CD4-positive, alpha-beta T cell treated with Interferon gamma for 1 hour (primary cell): Measurements from ENCODE around the gene COMP.

Experiments
- DNase-seq: peaks from one replicate; pipeline ENCODE4 v3.0.0-alpha.2; 2020

Gene COMP

DNA sequence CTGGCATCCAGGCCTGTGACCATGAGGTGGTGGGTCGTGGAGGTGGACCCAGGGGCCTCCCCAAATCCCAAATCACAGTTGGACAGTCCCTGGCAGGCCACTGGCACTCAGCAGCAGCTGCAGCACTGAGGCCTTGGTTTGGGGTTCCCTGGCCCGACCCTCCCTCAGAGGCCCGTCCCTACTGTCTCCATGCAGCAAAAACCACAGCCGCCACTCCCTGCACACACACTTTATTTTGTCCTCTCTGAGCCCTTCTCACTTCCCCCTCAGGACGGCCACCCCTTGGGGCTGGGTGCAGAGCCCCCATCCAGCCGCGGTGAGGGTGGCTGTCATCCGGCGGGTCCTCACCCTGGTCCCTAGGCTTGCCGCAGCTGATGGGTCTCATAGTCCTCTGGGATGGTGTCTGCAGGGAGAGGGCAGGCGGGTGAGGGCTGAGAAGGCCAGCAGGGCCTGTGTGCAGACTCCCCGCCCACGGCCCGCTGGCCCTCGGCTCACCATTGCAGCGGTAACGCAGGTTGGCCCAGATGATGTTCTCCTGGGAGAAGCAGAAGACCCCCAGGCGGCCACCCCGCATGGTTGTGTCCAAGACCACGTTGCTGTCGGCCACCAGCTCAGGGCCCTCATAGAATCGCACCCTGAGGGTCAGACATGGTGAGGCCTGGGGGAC, 8.4 kb downstream of the COMP start:
- DNase-seq = no peak

DNA sequence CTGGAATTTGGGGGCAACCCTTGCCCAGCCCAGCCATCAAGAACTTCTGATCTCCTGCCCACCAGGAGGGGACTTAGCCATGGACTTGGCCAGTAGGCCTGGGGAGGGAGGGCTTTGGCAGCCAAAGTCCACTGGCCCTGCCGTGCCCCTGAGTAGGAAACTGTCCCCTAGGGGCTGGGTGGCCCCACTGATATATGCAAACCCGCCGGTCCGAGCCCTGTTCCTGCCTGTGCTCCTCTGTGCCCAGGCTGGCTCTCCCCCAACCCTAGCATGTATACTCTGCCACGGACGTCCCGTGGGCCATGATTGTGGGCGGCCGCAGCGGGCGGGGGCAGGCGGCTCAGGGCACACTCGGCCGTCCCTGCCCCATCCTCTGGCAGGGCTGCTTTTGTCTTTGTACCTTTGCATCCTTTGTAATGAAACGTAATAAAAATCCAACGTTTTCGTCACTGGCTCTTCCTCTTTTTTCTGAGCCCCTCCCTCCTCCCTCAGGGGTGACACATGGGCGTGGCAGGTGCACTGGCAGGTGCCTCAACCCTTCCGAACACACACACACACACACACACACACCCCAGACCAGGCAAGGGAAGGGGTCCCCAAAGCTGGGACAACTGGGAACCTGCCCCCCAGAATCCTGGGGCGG, 9.1 kb downstream of the COMP start:
- DNase-seq = no peak

DNA sequence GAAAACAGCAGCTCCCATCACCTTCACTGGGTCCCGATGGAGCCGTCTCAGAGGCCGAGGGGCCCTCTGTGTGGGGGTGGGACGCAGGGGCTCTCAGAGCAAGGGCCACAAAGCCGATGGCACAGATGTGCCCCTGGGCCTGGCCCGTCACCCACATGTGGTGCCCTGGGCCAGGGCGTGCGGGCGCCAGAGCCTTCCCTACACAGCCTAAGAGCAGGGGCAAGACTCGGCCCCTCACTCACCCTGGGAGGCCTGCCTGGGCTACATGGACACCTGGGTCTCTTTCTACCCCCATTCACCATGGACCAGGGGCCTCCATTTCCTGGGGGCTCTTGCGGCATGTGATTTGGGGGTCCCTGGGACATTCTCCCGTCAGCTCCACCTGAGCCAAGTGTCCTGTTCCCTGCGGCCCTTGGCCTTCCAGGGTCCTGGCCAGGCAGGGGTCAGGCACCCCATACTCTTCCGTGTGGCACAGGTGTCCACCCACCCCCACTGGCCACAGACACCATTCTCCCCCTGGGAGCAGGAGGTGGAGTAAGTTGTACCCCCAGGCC, 10.0 kb downstream of the COMP start:
- no peak for DNase-seq

DNA sequence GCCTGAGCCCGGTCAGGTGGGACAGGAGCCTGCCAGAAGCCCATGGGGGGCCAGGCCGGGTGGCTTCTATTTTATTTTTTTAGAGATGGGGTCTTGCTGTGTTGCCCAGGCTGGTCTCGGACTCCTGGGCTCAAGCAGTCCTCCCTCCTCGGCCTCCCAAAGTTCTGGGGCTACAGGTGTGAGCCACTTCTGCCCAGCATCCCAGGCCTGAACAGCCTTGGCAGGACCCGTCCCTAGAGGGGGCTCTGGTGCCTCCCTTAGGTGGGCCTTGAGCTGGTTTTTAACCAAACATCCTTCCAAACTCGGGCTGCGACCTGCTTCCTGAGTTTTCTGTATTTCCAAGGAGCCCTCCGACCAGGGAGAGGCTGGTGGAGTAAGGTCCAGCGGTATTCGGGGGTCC, 10.5 kb downstream of the COMP start:
- no peak for DNase-seq

DNA sequence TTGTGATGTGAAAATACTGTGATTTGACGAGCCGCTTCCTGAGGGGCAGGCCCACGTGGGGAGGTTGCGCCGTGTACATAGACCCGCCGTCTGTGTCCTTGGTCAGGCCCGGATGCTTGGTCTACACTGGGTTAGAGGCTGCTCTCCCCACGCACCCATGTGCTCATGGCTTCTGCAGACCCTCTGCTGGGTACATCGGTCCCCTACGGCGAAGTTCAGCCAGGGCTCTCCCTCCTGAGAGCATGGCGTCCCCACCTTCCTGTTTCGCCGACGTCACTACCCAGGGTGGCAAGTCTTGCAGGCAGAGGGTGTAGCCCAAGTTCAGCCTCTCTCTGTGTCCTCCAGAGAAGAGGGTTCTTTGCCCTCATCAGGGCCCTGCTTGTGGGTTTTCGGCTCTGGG, 11.0 kb downstream of the COMP start:
- no peak for DNase-seq

DNA sequence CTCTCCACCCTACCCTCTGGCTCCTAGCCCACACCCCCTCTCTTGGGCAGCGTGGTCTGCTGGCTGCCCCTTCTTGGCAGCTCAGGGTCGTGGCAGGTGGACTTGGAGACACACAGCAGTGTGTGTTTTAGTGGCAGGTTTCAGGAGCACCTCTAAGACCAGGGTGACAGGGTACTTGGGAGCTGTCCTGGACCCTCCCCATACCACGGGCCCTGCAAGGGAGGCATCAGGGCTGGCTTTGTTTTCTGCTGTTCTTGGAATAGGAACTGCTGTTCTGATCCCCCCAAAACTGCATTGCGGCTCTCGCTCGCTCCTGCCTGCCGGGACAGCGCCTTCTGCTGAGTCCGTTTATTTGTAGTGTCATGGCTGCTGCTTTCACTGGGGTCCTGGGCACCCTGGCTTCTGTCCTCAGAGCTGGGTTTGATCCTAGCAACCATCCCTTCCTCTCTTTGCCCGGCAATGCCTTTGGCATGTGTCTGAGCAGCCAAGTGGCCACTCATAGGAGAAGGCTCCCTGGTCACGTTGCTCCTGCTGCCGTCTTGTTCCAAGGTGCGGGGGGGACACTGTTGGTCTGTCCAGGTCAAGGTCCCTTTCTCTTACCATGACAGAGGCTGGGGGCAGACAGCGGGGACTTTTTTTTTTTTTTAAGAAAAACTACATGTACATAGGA, 12.1 kb downstream of the COMP start:
- DNase-seq = no peak

DNA sequence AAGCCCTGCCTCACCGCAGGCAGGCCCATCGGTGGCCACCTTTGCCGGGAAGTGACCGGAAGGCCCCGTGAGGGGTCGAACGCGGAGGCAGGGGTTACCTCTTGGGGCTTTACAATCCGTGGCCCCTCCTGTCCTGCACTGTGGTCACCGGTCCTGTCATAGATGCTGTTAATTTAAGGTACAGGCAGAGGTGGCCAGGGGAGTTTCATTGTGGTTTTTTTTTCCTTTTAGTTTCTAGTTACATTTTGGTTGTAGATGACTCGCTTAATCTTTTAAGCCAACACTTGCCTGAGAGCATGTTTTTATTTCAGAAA, 13.1 kb downstream of the COMP start:
- DNase-seq = no peak

DNA sequence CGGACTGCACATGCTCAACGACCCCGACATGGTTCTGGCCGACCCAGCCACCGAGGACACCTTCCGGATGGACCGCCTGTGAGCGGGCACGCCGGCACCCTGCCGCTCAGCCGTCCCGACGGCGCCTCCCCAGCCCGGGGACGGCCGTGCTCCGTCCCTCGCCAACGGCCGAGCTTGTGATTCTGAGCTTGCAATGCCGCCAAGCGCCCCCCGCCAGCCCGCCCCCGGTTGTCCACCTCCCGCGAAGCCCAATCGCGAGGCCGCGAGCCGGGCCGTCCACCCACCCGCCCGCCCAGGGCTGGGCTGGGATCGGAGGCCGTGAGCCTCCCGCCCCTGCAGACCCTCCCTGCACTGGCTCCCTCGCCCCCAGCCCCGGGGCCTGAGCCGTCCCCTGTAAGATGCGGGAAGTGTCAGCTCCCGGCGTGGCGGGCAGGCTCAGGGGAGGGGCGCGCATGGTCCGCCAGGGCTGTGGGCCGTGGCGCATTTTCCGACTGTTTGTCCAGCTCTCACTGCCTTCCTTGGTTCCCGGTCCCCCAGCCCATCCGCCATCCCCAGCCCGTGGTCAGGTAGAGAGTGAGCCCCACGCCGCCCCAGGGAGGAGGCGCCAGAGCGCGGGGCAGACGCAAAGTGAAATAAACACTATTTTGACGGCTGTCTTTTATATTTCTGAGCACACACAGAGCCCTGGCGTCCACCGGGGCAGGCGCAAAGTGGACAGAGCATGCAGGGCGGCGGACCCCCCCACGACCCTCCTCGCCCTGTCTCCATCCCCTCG, 13.6 kb downstream of the COMP start:
- DNase-seq = no peak

DNA sequence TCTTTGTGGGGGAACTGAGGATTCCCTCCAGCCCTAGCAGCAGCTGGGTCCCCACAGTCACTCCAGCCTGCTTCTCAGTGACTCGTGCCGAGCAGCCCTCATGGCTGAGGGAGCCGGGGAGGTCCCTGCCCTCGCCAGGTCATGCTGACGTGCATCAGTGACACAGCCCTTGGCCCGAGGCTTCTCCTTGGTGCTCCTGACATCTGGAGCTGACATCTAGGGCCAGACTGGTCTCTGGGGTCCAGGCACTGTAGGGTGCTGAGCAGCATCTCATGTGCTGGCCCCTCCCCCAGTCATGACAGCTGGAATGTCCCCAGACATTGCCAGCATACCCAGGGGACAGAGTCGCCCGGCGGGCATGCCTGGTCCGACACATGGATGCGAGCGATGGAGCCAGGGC, 14.4 kb downstream of the COMP start:
- DNase-seq = no peak

DNA sequence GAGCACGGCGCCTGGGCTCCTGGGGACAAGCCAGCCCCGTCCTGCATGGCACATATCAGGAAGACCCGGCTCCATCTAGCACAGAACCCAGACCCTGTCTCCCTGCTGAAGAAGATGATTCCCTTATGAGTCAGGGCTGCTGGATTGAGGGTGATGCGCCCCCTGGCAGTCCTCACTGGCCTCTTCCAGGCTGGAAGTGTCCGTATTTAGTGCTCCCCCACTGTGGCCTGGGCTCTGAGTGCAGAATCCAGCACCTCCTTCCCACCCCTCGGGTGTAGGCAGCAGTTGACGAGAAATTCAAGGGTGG, 14.9 kb downstream of the COMP start:
- DNase-seq = no peak

DNA sequence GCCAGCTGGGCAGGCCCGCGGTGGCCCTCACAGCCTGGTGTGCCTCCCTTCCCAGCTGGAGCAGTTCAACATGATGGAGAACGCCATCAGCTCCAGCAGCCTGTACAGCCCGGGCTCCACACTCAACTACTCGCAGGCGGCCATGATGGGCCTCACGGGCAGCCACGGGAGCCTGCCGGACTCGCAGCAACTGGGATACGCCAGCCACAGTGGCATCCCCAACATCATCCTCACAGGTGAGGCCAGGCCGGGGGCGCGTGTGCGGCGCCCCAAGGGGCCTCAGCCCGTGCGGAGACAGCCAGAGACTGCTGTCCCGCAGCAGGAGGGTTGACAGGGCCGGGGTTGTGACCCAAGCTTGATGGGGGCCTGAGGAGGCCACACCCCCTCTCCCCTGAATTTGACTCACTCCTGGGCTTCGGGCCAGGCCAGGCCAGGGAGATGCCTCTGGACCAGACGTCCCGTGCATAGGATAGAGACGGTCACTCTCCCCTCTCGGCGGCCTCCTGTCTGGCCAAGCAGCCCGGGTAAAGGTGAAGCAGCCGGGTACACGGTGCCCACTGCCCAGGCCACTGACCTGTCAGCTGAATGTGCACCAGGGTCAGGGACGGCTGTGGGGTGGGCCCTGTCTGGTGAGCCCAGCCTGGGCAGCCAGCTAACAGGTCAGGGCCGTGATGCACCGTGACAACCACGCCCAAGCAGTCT, 15.4 kb downstream of the COMP start:
- DNase-seq = no peak

DNA sequence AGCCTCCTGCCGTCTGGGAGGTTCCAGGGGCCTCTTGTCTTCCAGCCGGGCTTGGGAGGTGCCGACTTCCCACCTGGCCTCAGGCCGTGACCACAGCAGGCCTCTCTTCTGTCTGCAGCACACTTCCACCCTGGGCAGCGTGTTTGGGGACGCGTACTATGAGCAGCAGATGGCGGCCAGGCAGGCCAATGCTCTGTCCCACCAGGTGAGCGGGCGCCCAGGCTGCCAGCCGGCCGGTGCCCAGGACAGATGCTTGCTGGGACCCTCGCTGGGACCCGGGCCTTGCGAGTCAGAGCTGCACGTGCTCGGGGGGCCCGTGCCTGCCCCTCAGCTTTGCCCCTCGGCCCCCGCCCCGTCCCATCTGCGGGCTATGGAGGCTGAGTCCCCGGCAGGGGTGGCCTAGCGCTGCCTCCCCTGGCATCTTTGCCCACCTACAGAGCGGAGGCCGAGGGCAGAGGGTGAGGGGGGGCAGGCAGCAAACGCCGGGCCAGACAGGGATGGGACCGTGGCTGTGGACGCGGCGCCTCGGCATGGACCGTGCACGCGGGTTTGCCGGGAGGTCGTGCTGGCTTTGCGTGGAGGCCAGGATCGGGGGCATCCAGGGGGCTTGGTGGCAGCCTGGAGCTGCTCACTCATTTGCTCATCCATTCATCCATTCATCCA, 16.2 kb downstream of the COMP start:
- DNase-seq = no peak

DNA sequence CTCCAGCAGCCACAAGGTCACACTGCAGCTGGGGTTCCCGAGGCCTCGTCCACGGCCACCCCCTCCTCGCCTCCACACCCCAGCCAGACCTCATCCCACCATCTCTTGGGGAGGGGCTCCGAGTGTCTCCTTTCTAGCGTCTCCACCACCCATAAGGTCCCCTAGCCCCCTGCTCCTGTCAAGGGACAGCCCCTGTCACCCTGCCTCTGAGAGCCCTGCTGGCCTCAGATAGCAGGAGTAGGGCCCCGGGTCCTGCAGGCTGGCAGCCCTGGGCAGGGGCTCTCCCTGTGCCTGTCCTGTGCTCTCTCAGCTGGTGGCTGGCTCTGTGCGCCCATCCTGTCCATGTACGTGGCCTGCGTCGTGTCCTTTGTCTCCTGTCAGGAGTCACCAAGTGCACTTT, 17.0 kb downstream of the COMP start:
- no peak for DNase-seq

DNA sequence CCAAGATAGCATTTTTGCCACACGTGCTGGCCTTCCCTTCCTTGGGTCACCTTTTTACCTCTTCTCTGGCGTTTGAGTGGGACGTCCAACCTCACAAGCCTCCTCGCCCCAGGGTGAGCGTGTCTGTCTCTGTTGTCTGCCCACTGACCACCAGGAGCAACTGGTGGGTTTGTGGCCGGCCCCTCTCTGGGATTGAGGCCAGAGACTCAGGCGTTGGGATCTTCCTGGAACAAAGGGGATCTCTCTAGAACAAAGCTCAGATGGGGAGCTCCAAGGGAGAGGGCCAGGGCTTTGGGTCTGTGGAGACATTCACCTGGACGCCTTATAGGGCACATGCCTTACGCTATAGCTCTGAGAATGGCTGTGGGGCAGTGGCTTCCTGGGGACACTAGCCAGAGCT, 17.4 kb downstream of the COMP start:
- no peak for DNase-seq

DNA sequence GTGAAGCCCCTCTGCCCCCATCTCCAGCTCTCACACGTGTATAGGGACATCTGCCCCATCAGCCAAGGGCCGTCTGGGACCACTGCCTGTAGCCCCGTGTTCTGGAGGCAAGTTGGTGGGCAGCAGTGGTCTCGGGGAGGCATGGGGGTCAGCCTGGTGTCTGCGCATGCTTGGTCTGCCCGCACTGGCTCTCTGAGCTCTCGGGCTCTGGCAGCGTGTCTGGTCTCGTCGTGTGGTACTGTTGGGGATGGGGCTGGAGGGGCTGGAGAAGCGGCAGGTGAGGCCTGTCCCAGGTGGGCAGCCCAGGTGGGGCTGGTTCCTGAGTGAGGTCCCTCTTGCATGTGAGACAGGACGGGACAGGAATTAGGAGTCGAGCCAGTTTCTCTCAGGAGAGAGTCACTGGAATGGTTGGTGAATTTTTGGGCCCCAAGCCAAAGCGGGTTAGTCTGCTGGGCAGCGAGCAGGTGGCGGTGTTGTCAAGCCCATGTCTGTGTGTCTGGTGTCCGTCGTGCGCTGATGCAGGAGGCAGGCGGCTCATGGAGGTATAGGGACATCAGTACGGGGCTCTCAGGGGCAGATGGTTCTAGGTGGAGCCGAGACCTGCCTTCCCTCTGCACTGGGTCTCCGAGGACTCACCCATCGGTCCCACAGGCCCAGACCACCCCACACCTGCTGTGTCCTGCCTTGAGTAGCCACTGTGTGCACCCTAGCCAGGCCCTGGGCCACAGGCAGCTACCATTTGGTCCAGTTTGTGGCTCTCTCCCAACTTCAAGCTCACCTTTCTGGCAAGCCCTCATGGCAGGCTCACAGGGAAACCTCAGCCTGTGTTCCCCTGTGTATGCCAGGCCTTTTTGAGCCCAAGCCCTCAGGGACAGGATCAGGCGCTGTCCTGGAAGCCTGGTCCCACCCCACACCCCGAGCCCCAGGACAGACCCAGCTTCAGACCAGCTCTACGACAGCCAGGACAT, 18.2 kb downstream of the COMP start:
- no peak for DNase-seq

DNA sequence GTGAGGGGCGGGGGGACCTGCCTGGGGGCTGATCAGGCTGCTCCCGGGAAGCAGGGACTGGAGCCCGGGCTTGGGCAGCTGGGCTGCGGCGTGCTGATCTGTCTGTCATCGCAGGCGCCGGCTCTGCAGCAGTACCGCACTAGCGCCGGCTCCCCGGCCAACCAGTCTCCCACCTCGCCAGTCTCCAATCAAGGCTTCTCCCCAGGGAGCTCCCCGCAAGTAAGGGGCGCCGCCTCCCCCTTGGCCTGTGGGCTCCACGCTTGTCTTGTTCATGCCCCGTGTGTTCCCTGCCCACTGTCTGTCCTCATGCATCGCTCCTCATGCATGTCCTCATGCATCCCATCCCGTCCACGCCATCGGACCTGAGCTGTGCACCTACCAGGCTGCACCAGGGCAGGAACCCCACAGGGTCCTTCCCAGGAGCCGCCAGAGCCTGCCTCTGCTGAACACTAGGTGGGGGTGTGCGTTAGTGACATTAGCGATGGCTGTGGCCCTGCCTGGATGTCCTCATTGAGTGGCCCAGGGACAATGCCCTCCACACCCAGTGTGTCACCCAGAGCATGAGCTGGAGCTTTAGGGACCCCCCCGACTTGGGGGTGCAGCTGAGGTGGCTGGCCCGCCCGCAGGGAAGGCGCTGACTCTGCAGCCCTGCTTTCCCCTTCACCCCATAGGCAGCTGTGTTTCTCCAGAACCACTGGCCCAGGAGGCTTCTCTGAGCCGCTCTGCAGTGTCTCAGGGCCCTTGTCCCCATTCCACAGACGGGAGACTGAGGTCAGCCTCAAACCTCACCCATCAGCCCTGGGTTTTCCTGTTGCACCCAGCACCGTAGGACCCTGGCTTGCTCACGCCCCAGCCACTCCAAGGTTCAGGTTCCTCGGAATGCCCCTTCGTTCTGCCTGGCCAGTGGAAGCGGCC, 19.5 kb downstream of the COMP start:
- no peak for DNase-seq

DNA sequence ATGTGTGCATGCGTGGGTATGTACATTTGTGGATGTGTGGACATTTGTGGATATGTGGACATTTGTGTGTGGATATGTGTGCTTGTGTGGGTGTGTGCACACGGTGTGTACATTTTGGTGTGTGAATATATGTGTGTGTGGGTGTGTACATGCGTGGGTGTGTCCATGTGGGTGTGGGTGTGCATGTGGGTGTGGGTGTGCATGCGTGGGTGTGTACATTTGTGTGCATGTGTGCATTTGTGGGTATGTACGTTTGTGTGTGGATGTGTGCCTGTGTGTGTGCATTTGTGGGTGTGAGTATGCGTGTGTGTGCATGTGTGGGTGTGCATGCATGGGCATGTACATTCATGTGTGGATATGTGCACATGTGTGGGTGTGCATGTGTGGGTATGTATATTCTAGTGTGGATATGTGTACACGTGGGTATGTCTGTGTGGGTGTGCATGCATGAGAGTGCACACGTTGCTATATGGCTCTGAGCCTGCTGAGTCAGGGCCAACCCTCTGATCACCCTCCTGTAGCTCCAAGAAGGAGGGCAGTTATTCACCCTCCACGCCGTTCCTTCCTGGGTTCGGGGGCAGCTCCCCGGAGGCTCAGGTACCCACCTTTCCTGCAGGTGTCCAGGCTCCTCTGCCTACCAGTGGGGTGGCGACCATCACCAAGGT, 20.3 kb downstream of the COMP start:
- no peak for DNase-seq

DNA sequence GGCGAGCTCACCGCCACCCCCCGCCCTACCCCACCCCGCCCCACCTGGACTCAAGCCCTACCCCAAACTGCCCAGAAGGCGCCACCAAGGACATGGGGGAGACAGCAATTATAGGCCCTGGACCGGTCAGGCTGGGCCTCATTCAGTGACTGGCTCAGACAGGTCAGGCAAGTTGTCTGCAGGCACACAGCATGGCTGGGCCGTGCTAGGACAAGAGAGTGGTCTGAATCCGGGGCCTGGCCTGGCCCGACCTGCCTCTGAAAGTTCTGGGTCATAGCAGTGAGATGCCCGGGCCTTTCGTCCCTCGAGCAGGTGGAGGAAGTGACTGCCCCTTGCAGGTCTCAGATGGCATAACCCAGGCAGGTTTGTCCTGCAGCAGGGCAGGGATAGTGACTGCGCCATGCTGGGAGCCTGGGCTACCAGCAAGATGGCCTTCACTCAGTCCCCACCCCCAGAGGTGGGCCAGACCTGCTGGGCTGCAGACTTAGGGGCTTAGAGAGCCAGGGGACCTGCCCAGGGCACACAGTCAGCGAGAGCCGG, 21.0 kb downstream of the COMP start:
- DNase-seq = no peak
